ENCODE data around the gene DNAJC27.

The DNAJC27 gene

GRCh38 chr2:24970483-24971285 is 1.1 kb downstream of the DNAJC27 start:
- no peak for DNase-seq

- DNase-seq: no peak
Measured at GRCh38 chr2:24969784-24970183, 2.0 kb downstream of the DNAJC27 start.

DNA sequence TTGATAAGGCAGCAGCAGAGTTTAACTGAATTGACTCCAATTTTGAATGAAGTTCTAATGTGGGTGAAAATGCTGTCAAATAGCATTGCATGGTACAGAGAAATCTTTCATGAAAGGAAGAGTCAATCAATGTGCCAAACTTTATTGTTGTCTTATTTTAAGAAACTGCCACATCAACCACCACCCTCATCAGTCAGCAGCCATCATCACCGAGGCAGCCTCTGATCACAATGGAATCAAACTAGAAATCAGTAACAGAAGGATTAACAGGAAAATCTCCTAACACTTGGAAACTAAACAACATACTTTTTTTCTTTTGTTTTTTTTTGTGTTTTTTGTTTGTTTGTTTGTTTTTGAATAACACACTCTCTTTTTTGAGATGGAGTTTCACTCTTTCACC is 9.9 kb downstream of the DNAJC27 start:
- DNase-seq: no peak

DNA sequence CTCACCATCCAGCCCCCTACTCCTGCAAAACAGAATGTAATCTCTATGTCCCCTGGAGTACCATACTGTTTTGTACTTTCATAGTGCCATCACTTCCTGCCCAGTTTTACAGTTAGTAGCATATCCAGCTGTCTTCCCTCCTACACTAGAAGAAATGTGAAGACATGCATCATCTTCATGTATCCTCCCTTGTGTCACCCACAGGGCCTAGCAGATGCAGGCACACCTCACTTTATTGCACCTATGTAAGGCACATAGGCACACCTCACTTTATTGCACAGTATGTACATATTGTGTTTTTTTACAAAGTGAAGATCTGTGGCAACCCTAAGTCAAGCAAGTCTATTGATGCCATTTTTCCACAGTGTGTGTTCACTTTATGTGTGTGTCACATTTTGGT is 12.0 kb downstream of the DNAJC27 start:
- no peak for DNase-seq

- no peak for DNase-seq
Measured at GRCh38 chr2:24958411-24958935, 13.3 kb downstream of the DNAJC27 start.

DNA sequence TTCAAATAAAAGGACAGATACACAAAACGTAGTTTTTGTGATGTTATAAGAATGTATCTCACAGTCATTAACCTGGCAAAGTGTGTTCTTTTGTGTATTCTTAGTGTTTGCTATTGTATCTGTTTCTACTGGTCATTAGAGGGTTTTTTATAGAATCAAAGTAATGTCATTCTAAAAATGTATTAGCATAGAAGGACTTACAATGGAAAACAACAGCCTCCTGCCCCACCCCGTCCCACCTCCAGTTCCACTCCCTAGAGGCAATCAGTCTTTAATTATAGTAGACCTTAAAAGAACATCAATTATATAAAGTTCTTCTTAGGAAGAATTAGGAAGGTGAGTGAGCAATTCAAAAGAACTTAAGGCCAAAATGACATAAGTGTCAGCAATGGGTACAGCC is 13.8 kb downstream of the DNAJC27 start:
- DNase-seq: no peak

DNA sequence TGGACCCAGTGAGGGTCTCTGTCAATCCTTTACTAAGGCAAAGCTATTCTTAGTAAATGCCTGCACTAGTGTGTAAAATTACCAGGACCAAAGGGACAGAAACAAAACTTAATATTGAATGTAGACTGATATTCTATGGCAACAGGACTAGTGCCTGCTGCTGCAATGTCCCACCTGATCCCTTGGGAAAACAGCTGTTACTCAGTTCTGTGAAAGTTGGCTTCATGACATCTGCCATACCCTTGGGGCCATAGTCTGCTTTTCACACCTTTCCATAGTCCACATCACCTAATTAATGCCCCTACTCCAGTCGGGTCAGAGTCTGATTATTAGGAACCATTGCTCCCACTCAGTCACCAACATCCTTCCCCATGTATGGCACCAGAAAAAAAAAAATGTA is 14.5 kb downstream of the DNAJC27 start:
- DNase-seq: no peak

GRCh38 chr2:24955921-24956320 is 15.8 kb downstream of the DNAJC27 start:
- DNase-seq: no peak

GRCh38 chr2:24955232-24955631 is 16.5 kb downstream of the DNAJC27 start:
- no peak for DNase-seq

GRCh38 chr2:24950102-24950501 is 21.7 kb downstream of the DNAJC27 start:
- no peak for DNase-seq

DNA sequence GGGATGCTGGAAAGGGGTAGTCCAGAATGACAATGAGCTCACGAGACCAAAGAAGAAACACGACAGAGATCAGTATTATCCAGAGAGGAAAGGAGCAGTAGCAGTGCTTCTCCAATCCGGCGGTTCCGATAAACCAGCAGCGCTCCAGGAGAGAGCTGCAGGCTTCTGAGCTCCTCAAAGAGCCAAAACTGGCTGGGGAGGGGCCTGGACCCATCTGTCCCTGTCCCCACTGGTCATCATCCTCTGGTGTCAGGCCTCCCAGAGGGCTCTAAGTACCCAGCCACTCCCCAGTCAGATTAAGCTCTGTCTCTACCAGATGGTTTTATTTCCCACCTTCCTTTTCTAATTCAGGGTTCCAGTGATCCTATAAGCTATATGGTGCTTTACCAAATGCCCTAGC is 23.2 kb downstream of the DNAJC27 start:
- DNase-seq: no peak

DNA sequence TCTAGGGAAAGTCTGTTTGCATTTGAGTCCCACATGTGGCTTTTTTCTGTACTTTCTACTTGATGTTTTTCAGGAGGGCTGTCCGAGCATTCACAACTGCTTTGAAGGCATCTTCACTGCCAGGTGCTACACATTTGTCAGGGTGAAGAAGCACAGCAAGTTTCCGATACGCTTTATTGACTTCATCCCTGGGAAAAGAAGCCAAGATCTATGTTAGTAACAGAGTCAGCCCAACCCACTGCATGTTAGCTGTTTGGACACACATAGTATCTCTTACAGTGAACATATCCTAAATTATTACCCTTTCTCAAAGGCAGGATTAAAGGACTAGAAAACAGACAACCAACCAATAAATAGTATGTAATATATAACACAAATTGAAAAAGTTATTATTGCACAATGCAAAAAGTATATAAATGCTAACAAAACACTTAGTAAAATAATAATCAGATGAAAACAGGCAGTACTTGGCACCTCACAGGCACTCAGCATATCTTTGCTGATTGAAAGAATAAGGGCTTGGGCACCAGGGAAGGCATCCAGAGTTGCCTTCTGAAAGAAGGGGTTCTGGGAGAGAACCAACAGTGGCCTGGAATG is 24.1 kb downstream of the DNAJC27 start:
- no peak for DNase-seq

- no peak for DNase-seq
Measured at GRCh38 chr2:24945907-24946306, 25.8 kb downstream of the DNAJC27 start.

GRCh38 chr2:24943427-24944053 is 28.2 kb downstream of the DNAJC27 start:
- DNase-seq: no peak

DNA sequence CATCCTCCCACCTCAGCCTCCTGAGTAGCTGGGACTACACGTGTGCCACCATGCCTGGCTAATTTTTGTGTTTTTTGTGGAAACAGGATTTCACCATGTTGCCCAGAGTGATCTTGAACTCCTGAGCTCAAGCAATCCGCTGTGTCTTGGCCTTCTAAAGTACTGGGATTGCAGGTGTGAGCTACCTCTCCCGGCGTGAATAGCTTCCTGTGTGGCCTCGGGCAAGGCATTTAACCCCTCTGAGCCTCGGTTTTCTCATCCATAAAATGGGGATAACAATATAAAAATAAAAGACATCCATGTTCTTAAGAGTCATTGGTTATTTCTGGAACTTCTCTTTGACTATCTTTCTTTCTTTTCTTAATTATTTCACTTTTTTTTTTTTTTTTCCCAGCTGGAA is 32.4 kb downstream of the DNAJC27 start:
- DNase-seq: no peak

DNA sequence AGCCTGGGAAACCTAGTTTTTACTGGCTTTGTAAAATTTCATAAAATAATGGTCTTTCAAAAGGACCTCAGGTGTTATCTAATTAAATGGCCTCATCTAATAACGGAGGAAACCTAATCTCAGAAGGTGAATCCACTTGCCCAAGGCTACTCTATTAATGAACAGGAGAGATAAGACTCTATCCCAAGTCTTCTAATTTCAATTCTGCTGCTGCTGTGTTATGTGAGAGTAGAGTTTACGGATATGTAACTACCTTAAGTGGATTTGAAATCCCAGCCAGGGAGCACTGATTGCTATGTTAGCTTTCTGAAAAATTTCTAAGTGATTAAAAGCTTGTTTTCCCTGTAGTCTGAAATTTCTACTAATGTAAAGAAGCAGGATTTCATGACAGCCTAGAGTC is 34.5 kb downstream of the DNAJC27 start:
- DNase-seq: no peak

GRCh38 chr2:24935145-24935544 is 36.6 kb downstream of the DNAJC27 start:
- no peak for DNase-seq

DNA sequence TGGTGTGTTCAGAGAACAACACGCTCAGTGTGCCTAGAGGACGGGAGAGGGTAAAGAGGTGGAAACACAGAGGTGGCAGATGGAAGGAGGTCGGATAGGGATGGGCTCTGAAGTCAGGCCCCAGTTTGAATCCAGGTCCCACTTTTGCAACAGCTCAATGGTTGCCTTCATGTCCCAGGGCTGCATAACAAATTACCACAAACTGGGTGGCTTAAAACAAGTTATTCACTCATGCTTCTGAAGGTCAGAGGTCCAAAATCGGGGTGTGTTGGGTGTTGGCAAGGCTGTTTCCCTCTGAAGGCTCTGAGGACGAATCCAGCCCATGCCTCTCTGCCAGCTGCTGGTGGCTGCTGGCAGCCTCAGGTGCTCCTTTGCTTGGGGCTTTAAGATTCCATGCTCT is 39.0 kb downstream of the DNAJC27 start:
- DNase-seq: no peak

- DNase-seq: no peak
Measured at GRCh38 chr2:24930768-24931167, 41.0 kb downstream of the DNAJC27 start.

DNA sequence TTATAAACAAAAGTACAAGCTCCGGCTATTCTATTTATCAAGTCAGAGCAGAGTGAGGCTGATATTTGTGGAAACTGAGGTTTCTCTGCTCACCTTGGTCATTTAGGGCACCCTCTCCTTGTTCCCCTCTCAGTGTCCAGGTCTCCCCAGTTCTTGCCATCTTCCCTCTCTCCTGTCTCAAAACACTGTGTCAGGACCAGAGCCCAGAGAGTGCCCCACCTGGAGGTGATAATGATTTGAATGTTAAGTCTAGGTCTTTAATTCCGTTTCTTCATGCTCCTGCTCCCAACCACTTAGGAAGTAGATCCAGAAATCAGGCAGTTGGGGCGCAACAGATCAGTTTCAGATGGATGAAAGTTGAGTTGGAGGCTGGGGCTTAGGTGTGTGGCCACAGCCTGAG is 42.5 kb downstream of the DNAJC27 start:
- no peak for DNase-seq

DNA sequence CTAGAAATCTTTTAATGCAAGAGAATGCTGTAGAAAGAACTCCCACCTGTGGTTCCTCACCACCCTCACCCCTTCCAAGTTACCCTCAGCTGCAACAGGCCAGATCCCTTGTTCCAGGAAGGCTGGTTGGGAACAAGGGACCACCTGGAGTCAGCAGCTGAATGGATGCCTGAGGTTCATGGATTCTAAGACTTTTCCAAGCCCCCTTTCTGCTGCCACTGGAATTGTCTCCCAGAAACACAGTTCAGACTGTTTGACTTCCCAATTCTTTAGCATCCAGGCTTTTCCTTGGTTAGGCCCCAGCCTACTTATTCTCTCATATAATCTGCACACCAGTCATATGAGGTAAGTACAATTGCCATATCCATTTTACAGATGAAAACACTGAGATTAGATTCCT is 43.7 kb downstream of the DNAJC27 start:
- DNase-seq: no peak

- no peak for DNase-seq
Measured at GRCh38 chr2:24926602-24927252, 45.0 kb downstream of the DNAJC27 start.

GRCh38 chr2:24926220-24926601 is 45.5 kb downstream of the DNAJC27 start:
- DNase-seq: no peak

GRCh38 chr2:24925815-24926214 is 45.9 kb downstream of the DNAJC27 start:
- DNase-seq: no peak
